ENCODE data around the gene TMEM39A.

TMEM39A gene

DNA sequence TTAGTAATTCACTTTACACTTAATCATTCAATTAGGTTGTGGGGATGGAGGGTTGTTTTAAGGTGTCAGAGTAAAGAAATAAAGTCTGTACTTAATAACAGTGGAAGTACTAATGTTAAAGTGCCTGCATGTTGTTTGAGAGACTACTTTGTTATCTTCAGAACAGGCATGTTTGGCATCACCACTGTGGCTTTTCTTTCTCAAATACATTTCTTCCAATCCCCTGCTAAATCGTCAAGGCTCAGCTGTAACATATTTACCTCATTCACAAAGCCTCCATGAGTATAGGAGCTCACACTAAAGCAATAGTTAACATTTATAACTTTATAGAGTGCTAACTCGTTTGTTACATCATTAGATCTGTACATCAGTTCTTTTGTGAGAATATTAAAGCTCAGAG is 37.5 kb upstream of the TMEM39A start:
- no peak overlapping the region for H3K27ac Mint-ChIP-seq

DNA sequence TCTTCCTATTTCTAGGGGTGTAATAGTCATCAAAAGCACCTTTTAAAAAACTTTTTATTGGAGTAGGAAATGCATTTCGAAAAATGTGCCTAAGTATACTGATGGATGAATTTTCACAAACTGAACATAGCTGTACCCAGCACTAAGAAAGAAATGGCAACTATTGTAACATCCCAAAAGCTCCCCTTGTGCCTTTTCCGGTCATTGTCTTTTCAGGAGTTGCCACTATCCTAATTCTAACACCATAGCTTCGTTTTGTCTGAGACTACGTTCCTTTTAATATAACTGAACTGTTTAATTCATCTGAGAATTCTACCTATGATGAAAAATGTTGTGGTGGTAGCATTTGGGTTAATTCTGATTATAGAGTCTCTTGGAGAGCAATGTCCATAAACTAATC is 36.9 kb upstream of the TMEM39A start:
- Mint-ChIP-seq H3K27ac (no peak overlapping the region), H3K27me3 (ENCODE audit: low read depth, poor library complexity) (peaks cover 4% of the 10 kb centered on the region)

More for the DNA sequence above, 37.5 kb upstream of the TMEM39A start:
- no peak for DNase-seq
- Mint-ChIP-seq H3K4me3 (peak overlapping the region; percentile 100), H3K9me3 (no peaks in the 10 kb centered on the region), H3K4me1 (peaks cover 45% of the 10 kb centered on the region), H3K27me3 (ENCODE audit: low read depth, poor library complexity) (peaks cover 4% of the 10 kb centered on the region), H3K36me3 (ENCODE audit: low read depth) (peaks cover 30% of the 10 kb centered on the region)
- TF ChIP-seq, protein P1, sequence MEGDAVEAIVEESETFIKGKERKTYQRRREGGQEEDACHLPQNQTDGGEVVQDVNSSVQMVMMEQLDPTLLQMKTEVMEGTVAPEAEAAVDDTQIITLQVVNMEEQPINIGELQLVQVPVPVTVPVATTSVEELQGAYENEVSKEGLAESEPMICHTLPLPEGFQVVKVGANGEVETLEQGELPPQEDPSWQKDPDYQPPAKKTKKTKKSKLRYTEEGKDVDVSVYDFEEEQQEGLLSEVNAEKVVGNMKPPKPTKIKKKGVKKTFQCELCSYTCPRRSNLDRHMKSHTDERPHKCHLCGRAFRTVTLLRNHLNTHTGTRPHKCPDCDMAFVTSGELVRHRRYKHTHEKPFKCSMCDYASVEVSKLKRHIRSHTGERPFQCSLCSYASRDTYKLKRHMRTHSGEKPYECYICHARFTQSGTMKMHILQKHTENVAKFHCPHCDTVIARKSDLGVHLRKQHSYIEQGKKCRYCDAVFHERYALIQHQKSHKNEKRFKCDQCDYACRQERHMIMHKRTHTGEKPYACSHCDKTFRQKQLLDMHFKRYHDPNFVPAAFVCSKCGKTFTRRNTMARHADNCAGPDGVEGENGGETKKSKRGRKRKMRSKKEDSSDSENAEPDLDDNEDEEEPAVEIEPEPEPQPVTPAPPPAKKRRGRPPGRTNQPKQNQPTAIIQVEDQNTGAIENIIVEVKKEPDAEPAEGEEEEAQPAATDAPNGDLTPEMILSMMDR (IDR thresholded peaks at IDR 0.05), result no peak

DNA sequence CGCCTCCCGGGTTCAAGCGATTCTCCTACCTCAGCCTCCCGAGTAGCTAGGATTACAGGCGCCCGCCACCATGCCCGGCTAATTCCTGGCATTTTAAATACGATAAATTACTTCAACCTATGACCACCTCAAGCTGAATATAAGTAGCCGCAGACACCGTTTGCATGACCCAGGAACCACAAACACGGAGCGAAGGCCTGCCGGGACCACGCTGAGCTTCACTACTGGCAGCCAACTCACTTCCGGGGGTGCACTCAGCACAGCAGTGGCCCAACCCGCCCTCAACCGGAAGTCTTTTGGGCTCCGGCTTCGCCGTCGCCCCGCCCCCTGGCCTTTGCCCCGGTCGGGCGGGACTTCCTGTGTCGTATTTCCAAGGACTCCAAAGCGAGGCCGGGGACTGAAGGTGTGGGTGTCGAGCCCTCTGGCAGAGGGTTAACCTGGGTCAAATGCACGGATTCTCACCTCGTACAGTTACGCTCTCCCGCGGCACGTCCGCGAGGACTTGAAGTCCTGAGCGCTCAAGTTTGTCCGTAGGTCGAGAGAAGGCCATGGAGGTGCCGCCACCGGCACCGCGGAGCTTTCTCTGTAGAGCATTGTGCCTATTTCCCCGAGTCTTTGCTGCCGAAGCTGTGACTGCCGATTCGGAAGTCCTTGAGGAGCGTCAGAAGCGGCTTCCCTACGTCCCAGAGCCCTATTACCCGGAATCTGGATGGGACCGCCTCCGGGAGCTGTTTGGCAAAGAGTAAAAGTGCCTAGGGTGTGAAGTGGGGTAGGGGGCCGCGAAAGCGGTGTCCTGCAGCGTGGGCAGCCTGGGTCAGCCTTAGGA is 35.0 kb upstream of the TMEM39A start, which contains the start of gene TIMMDC1:
Gene TIMMDC1 (plus strand): TSS at position 362 of the 826 bp plus-strand sequence. CDS start 187 bp downstream, at position 549.
- Mint-ChIP-seq H3K27me3 (ENCODE audit: low read depth, poor library complexity) (peaks cover 4% of the 10 kb centered on the region), H3K36me3 (ENCODE audit: low read depth) (peaks cover 13% of the 10 kb centered on the region), H3K4me3 (peak within 1 kb of the TSS; percentile 100), H3K9me3 (no peaks in the 10 kb centered on the region), H3K27ac (peak within 1 kb of the TSS; percentile 100), H3K4me1 (peaks cover 45% of the 10 kb centered on the region)
- TF ChIP-seq, protein P1 (IDR thresholded peaks at IDR 0.05), result no peak
- peak; percentile 96 for DNase-seq

More for the DNA sequence above, 36.9 kb upstream of the TMEM39A start:
- DNase-seq, result no peak
- TF ChIP-seq, protein P1 (IDR thresholded peaks at IDR 0.05), result no peak
- peak overlapping the region; percentile 100 for H3K4me3 Mint-ChIP-seq
- H3K9me3 Mint-ChIP-seq, result no peaks in the 10 kb centered on the region
- peaks cover 26% of the 10 kb centered on the region for H3K36me3 Mint-ChIP-seq (ENCODE audit: low read depth)
- peaks cover 45% of the 10 kb centered on the region for H3K4me1 Mint-ChIP-seq

DNA sequence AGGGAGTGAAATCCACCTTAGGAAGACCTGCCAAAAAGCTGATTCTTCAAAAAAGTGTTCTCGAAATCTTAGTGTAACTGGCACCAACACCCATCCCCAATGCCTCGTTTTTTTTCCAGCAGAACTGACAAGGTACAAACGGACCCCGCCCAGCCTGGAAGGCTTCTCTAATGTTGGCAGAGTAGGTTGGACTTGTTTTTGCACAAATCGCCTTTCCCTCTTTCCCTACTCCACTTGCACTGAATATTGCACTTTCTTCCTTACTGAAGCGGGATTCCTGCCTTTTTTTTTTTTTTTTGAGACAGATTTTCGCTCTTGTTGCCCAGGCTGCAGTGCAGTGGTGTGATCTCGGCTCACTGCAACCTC is 34.4 kb upstream of the TMEM39A start:
- TF ChIP-seq, protein P1 (IDR thresholded peaks at IDR 0.05), result no peak
- Mint-ChIP-seq H3K27me3 (ENCODE audit: low read depth, poor library complexity) (peaks cover 4% of the 10 kb centered on the region), H3K36me3 (ENCODE audit: low read depth) (peaks cover 16% of the 10 kb centered on the region), H3K27ac (peak overlapping the region; percentile 100), H3K9me3 (no peaks in the 10 kb centered on the region), H3K4me3 (peak overlapping the region; percentile 100), H3K4me1 (peaks cover 45% of the 10 kb centered on the region)
- peak; percentile 13 for DNase-seq

DNA sequence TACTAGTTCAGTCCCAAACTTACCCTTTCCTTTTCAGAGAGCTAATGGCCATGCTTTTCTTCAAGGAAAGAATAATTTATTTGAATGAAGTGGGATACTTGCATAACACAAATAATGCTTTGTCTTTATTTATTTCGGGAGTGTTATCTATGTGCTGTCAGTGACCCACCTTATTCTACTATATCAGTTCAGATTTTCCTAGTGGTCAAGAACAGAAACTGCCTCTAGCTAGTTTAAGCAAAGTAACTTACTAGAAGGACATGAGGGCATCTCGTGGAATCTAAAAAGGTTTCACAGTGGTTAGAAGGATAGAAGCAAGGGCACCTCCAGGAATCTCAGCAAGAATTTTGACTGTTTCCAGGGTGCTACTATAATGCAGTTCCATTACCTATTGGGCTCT is 31.2 kb upstream of the TMEM39A start:
- no peak overlapping the region for H3K27ac Mint-ChIP-seq
- no peak for DNase-seq
- TF ChIP-seq, protein P1 (IDR thresholded peaks at IDR 0.05), result no peak
- no peak overlapping the region for H3K4me3 Mint-ChIP-seq
- no peaks in the 10 kb centered on the region for H3K9me3 Mint-ChIP-seq
- H3K36me3 Mint-ChIP-seq (ENCODE audit: low read depth), result peaks cover 27% of the 10 kb centered on the region
- H3K27me3 Mint-ChIP-seq (ENCODE audit: low read depth, poor library complexity), result peaks cover 4% of the 10 kb centered on the region
- H3K4me1 Mint-ChIP-seq, result peaks cover 22% of the 10 kb centered on the region

DNA sequence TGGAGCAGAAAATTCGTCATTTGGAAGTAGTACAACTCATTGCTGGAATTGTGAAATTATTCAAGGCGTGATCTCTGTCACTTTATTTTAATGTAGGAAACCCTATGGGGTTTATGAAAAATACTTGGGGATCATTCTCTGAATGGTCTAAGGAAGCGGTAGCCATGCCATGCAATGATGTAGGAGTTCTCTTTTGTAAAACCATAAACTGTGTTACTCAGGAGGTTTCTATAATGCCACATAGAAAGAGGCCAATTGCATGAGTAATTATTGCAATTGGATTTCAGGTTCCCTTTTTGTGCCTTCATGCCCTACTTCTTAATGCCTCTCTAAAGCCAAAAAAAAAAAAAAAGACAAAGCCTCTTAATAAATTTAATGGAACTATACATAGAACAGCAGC is 29.4 kb upstream of the TMEM39A start:
- no peak overlapping the region for H3K27ac Mint-ChIP-seq
- H3K27me3 Mint-ChIP-seq (ENCODE audit: low read depth, poor library complexity), result peaks cover 1% of the 10 kb centered on the region
- no peak for DNase-seq
- H3K9me3 Mint-ChIP-seq, result no peaks in the 10 kb centered on the region
- peaks cover 27% of the 10 kb centered on the region for H3K36me3 Mint-ChIP-seq (ENCODE audit: low read depth)
- TF ChIP-seq, protein P1 (IDR thresholded peaks at IDR 0.05), result no peak
- no peak overlapping the region for H3K4me3 Mint-ChIP-seq
- peaks cover 13% of the 10 kb centered on the region for H3K4me1 Mint-ChIP-seq
